ENCODE measurements around the gene SLC6A4. TPM values are rescaled to one million over a fixed set of nuclear protein-coding genes. Genes with fewer than 3 reads are reported as not detected.

SLC6A4 gene
- total and polyA plus RNA-seq, 8 donors = 0.18 to 0.55 TPM; not detected in 6

- Histone ChIP-seq H3K27me3 (no peaks in the 10 kb centered on the region), H3K4me1 (peaks cover 0 to 16% (median 7%) of the 10 kb centered on the region in 4 donors), H3K27ac (no peak overlapping the region), H3K4me3 (no peak overlapping the region), H3K36me3 (peaks cover 31 to 87% (median 80%) of the 10 kb centered on the region in 4 donors), H3K9me3 (no peaks in the 10 kb centered on the region)
- intact Hi-C loops (cut with DNase I; ENCODE audit: low total_unique reads) = no loop called here
- DNase-seq = no peak
- TF ChIP-seq POLR2AphosphoS5 (IDR thresholded peaks at IDR 0.05) = no peak
- TF ChIP-seq CTCF (IDR thresholded peaks at IDR 0.05) = no peak
- TF ChIP-seq POLR2A (IDR thresholded peaks at IDR 0.05) = no peak
- TF ChIP-seq EP300 (IDR thresholded peaks at IDR 0.05) = no peak
Observed at GRCh38 chr17:30251931-30252330, 16.4 kb upstream of the SLC6A4 start.

GRCh38 chr17:30249460-30249859, 14.0 kb upstream of the SLC6A4 start:
- H3K9me3 ChIP-seq = no peaks in the 10 kb centered on the region
- H3K36me3 ChIP-seq = peaks cover 21 to 62% (median 60%) of the 10 kb centered on the region in 4 donors
- peaks cover 0 to 16% (median 7%) of the 10 kb centered on the region in 4 donors for H3K4me1 ChIP-seq
- no peaks in the 10 kb centered on the region for H3K27me3 ChIP-seq
- intact Hi-C loops (cut with DNase I; ENCODE audit: low total_unique reads) = loop anchor here (10.0 kb wide), 1 partner anchor 405 kb away; no protein-coding TSS in a partner anchor
- no peak for DNase-seq
- 94 to 99% (median 95%) methylated on average over 5 of the region's 5 CpGs for WGBS, 5 donors
- no peak for TF ChIP-seq POLR2A (IDR thresholded peaks at IDR 0.05)
- TF ChIP-seq POLR2AphosphoS5 (IDR thresholded peaks at IDR 0.05) = no peak
- no peak for TF ChIP-seq EP300 (IDR thresholded peaks at IDR 0.05)
- no peak for TF ChIP-seq CTCF (IDR thresholded peaks at IDR 0.05)
- H3K27ac ChIP-seq = no peak overlapping the region
- H3K4me3 ChIP-seq = no peak overlapping the region

- intact Hi-C loops (cut with DNase I; ENCODE audit: low total_unique reads) = loop anchor here (10.0 kb wide), 1 partner anchor 404 kb away; no protein-coding TSS in a partner anchor
- H3K27ac ChIP-seq = no peak overlapping the region
- peaks cover 0 to 10% (median 6%) of the 10 kb centered on the region in 4 donors for H3K4me1 ChIP-seq
- DNase-seq = no peak
- H3K4me3 ChIP-seq = no peak overlapping the region
- H3K36me3 ChIP-seq = peaks cover 21 to 61% (median 59%) of the 10 kb centered on the region in 4 donors
- no peak for TF ChIP-seq CTCF (IDR thresholded peaks at IDR 0.05)
- TF ChIP-seq POLR2A (IDR thresholded peaks at IDR 0.05) = no peak
- TF ChIP-seq POLR2AphosphoS5 (IDR thresholded peaks at IDR 0.05) = no peak
- TF ChIP-seq EP300 (IDR thresholded peaks at IDR 0.05) = no peak
- WGBS, 5 donors = 76 to 100% (median 93%) methylated on average over 2 of the region's 2 CpGs
- no peaks in the 10 kb centered on the region for H3K27me3 ChIP-seq
- no peaks in the 10 kb centered on the region for H3K9me3 ChIP-seq
Observed at GRCh38 chr17:30248786-30249185, 13.3 kb upstream of the SLC6A4 start.

DNA sequence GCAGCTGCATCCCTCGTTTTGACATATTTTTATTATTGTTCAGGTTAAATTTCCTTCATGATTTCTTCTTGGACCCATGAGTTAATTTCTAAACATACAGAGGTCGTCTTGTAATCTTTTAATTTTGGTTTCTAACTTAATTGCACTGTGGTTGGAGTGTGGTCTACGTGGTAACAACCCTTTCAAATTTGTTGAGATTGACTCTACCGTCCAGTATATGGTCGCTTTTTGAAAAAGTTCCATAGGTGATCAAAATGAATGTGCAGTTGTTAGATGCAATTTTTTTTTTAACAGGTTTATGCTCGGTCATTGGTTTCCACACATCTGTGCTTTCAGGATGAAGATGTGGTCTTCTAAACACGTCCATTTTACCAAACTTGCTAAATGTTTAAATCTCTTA, 11.0 kb upstream of the SLC6A4 start:
- no peaks in the 10 kb centered on the region for H3K9me3 ChIP-seq
- peaks cover 21 to 47% (median 45%) of the 10 kb centered on the region in 4 donors for H3K36me3 ChIP-seq
- no peaks in the 10 kb centered on the region for H3K27me3 ChIP-seq
- WGBS, 5 donors = 83 to 86% (median 85%) methylated on average over 7 of the region's 7 CpGs
- H3K4me1 ChIP-seq = no peaks in the 10 kb centered on the region
- TF ChIP-seq POLR2A (IDR thresholded peaks at IDR 0.05) (no peak), EP300 (IDR thresholded peaks at IDR 0.05) (no peak), CTCF (IDR thresholded peaks at IDR 0.05) (no peak), POLR2AphosphoS5 (IDR thresholded peaks at IDR 0.05) (no peak)
- no peak for DNase-seq
- no peak overlapping the region for H3K27ac ChIP-seq
- no peak overlapping the region for H3K4me3 ChIP-seq
- intact Hi-C loops (cut with DNase I; ENCODE audit: low total_unique reads) = loop anchor here (10.0 kb wide), 1 partner anchor 402 kb away; no protein-coding TSS in a partner anchor

Measured in stomach (tissue), 9 donors.